GM18526 (cell line): Measurements from ENCODE around the gene SIX3.

Source experiments
- POLR2A ChIP-seq: IDR thresholded peaks from 3 replicates; pipeline ENCODE4 v1.6.1; 2011; ENCODE audit not compliant: insufficient read length; ENCODE audit errors: extremely low read depth

SIX3 gene

GRCh38 chr2:44936275-44936674 is 5.2 kb upstream of the SIX3 start:
- TF ChIP-seq POLR2A = no peak

- TF ChIP-seq POLR2A = no peak
These were observed 4.5 kb upstream of the SIX3 start for GRCh38 chr2:44936715-44937687.

- peak; percentile 52 for TF ChIP-seq POLR2A
These were observed 3.7 kb upstream of the SIX3 start for GRCh38 chr2:44937688-44938240.

- TF ChIP-seq POLR2A = no peak
These were observed 3.0 kb upstream of the SIX3 start for GRCh38 chr2:44938287-44939105.

GRCh38 chr2:44939106-44940048 is 2.1 kb upstream of the SIX3 start:
- TF ChIP-seq POLR2A = no peak

GRCh38 chr2:44940049-44940494 is 1.4 kb upstream of the SIX3 start:
- no peak for TF ChIP-seq POLR2A

- no peak for TF ChIP-seq POLR2A
These were observed 604 bp upstream of the SIX3 start for GRCh38 chr2:44940732-44941464.

- TF ChIP-seq POLR2A = no peak
These were observed 965 bp downstream of the SIX3 start for GRCh38 chr2:44942304-44943030.

- TF ChIP-seq POLR2A = no peak
These were observed 1.7 kb downstream of the SIX3 start for GRCh38 chr2:44943031-44943692.

- TF ChIP-seq POLR2A = no peak
These were observed 2.2 kb downstream of the SIX3 start for GRCh38 chr2:44943693-44944101.

GRCh38 chr2:44944102-44944951 is 2.8 kb downstream of the SIX3 start:
- TF ChIP-seq POLR2A = no peak
